Stimulated activated naive CD4-positive, alpha-beta T cell treated with Interleukin-2 at 50 U/mL for 16 hours (primary cell): Measurements from ENCODE around the gene RPTOR.
"Not testable (repeated sequence)": the region's sequence is repeated elsewhere in the genome, so short reads cannot be mapped to it uniquely, and the experiment has no call there.

Experiments used
- DNase-seq: peaks from one replicate; lab custom pipeline; 2025; lab: John Stamatoyannopoulos, UW

RPTOR gene

GRCh38 chr17:80785477-80786178, 241.0 kb downstream of the RPTOR start:
- DNase-seq, result peak; percentile 31

- no peak for DNase-seq
Observed at GRCh38 chr17:80786470-80786869, 241.8 kb downstream of the RPTOR start.

- DNase-seq, result no peak
Observed at GRCh38 chr17:80786887-80787286, 242.2 kb downstream of the RPTOR start.

GRCh38 chr17:80787881-80788280, 243.2 kb downstream of the RPTOR start:
- no peak for DNase-seq

- no peak for DNase-seq
Observed at GRCh38 chr17:80789356-80789902, 244.8 kb downstream of the RPTOR start.

- no peak for DNase-seq
Observed at GRCh38 chr17:80790021-80790765, 245.6 kb downstream of the RPTOR start.

DNA sequence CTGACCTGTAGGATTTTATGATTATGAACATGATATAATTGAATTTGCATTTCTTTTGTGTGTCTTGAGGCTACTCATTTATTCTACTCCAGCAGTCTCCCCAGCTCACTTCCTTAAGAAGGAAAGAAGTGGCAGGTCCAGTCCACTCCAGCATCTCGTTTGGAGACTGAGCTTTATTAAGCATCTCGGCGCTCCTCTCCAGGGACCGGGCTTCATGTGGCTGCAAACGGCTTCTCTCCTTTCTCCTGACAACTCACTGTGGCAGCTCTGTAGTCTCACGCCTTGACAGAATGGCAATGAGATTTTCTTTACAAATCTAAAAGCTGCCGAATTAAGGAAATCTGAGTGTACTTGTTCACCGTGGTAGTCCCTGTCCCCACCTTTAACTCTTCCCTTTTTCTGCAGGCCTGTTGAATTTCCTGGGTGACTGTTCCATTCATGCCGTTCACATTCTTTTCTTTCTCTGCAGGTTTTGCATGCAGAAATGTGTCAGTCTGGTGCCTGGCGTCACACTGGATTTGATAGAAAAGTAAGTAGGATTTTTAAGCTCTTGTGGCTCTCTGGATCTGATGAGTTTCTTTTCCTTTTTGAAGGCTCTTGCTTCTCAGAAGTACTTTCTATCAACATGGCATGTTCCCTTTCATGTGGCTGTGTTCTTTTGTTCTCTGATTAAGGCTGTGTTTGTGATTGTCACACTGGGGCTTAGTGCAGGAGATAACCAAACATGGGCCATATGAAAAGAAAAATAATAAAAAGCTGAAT, 246.5 kb downstream of the RPTOR start:
- DNase-seq, result no peak

DNA sequence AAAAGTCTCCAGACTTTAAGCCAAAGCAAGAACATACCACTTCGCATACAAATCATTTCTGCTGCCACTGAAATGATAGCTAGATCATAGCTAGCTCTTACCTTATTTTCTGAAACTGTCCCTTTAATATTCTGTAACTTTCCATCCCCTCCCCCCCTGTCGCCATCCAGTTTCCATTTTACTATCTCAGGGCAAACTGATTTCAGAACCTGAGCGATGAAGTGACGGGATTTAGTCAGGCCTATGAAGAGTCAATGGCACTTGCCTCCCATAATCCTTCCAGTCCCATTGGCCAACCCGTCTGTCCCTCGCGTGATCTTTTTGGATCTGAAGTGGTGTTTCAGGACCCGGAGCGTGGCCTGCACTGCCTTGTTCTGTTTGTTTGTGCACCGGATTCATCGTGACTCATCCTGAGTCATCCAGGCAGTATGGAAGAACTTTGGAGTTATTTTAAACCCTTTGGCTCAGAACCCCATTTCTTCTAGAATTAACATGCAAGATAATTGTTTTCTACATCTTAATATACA, 247.2 kb downstream of the RPTOR start:
- peak; percentile 69 for DNase-seq

- no peak for DNase-seq
Observed at GRCh38 chr17:80792373-80792781, 247.7 kb downstream of the RPTOR start.

DNA sequence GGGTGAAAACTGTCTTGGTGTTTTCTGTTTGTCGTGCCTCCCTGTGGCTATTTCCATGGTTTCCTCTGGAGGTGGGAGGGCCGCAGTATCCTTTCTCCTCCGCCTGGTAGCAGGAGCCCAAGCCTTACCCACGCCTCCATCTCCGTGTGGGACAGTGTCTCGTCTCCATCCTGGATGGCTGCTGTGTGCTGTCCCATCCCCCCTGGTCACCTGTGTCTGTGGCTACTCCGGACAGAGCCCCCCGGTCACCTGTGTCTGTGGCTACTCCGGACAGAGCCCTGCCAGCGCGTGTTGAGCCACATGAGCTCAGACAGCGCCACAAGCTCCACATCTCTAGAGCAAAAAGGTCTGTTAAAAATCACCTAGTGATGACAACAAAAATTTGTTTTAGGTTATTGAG, 248.8 kb downstream of the RPTOR start:
- DNase-seq, result no peak

GRCh38 chr17:80793851-80794267, 249.2 kb downstream of the RPTOR start:
- DNase-seq, result no peak

GRCh38 chr17:80794281-80795089, 249.8 kb downstream of the RPTOR start:
- no peak for DNase-seq

GRCh38 chr17:80795090-80795580, 250.5 kb downstream of the RPTOR start:
- no peak for DNase-seq

DNA sequence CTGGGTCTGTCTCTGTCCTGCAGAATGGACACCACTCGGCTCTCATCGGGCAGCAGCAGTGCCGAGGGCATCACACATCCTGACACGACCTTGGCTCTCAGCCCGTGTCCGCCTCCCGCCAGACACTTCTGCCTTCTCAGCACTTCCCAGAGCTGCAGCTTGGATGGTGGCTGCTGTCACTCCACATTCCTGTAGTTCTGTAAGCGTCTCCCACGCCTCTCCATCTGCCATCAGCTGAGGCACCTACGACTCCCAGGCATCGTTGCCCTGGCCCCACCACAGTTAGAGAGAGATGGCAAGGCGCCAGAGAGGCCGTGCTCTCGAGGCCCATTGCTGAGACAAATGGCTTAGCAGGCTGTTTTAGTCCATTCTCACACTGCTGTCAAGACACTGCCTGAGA, 251.1 kb downstream of the RPTOR start:
- no peak for DNase-seq

GRCh38 chr17:80796430-80796861, 251.8 kb downstream of the RPTOR start:
- DNase-seq, result peak; percentile 16

DNA sequence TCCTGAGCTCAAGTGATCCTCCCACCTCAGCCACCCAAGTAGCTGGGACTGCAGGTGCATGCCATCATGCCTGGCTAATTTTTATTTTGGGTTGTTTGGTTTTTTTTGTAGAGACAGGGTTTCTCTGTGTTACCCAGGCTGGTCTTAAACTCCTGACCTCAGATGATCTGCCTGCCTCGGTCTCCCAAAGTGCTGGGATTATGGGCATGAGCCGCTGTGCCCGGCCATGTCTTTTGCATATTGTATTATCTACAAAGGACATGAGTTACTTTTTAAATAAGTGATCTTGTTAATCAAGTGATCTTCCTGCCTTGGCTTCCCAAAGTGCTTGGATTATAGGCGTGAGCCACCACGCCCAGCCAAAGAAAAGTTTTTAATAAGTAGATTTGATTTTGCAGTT, 252.6 kb downstream of the RPTOR start:
- not testable (repeated sequence) for DNase-seq

DNA sequence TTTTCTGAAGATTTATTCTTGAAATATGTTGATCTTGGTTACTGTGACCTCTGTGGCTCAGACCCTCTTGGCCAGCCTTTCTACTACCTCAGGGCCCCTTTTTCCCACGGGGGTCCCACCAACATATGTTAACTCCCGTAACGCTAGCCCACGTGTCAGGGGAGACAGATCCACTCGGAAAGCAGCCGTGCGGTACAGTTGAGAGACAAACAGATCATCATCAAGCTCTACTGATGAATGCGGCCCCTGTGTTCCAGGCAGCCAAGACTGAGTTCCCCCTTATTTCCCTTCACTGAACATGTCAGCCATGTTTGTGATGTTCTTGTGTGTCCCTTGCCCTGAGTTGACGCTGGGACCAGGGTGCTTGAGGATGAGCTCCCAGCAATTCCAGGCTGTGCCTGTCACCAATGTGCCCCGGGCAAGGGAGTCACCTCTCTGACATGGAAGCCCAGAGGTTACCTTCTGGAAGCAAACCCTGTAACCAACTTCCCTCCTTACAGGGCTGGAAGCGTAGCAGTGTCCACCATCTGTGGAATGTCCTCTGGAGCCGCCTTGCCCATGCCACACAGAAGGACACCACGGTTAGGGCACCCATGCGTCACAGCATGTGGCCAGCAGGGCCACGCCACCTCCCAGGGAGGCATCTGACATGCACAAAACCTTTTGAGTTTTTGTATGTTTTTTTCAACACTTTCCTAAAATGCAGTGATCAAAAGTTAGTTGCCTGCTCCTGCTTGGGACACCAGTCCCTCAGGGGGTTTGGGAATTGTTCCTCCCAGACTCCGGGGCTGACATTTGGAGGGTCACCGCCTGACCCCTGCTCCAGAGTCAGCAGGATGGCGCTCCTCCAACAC, 253.3 kb downstream of the RPTOR start:
- DNase-seq, result no peak

GRCh38 chr17:80798595-80799537, 254.2 kb downstream of the RPTOR start:
- no peak for DNase-seq
